Osteoblast (primary cell): ENCODE data around the gene PRKCSH. TPM values are rescaled to one million over a fixed set of nuclear protein-coding genes. Genes with fewer than 3 reads are reported as not detected.

ENCODE experiments used
- DNase-seq: peaks from one replicate; pipeline ENCODE4 v3.0.0; 2011; ENCODE audit warnings: low spot score, mixed read lengths; ENCODE audit not compliant: insufficient read length; ENCODE audit errors: missing footprints
- H2AFZ ChIP-seq: 2 replicates; pipeline ENCODE4 v1.6.0; 2011; ENCODE audit warnings: mild to moderate bottlenecking, low read length
- H3K27ac ChIP-seq: 2 replicates; pipeline ENCODE4 v1.5.1; 2011; ENCODE audit warnings: mild to moderate bottlenecking, low read depth, low read length, moderate library complexity
- H3K27me3 ChIP-seq: 2 replicates; pipeline ENCODE4 v1.6.0; 2012; ENCODE audit warnings: mild to moderate bottlenecking, control low read depth, inconsistent platforms, low read length, moderate library complexity; ENCODE audit not compliant: insufficient read depth
- H3K36me3 ChIP-seq: 2 replicates; pipeline ENCODE4 v1.5.1; 2011; ENCODE audit warnings: mild to moderate bottlenecking, low read length, control low read depth, moderate library complexity; ENCODE audit not compliant: insufficient read depth
- H3K4me1 ChIP-seq: 2 replicates; pipeline ENCODE4 v1.5.1; 2011; ENCODE audit warnings: mild to moderate bottlenecking, low read length, control low read depth, moderate library complexity; ENCODE audit not compliant: insufficient read depth
- H3K4me2 ChIP-seq: 2 replicates; pipeline ENCODE4 v1.6.0; 2011; ENCODE audit warnings: mild to moderate bottlenecking, low read length; ENCODE audit not compliant: insufficient read depth
- H3K4me3 ChIP-seq: fragments of 200-600 bp; sonication (generic); 3 replicates; pipeline ENCODE4 v1.5.1; 2012; ENCODE audit warnings: mild to moderate bottlenecking, low read length, inconsistent platforms; ENCODE audit not compliant: insufficient read depth
- H3K79me2 ChIP-seq: 2 replicates; pipeline ENCODE4 v1.6.0; 2012; ENCODE audit warnings: mild to moderate bottlenecking, low read length, control low read depth, inconsistent platforms; ENCODE audit not compliant: insufficient read depth
- H3K9me3 ChIP-seq: 2 replicates; pipeline ENCODE4 v1.5.1; 2011; ENCODE audit warnings: low read depth, low read length, control low read depth
- H4K20me1 ChIP-seq: 2 replicates; pipeline ENCODE4 v1.6.0; 2012; ENCODE audit warnings: mild to moderate bottlenecking, low read length, control low read depth; ENCODE audit not compliant: insufficient read depth
- total RNA-seq: library from RNA; depleted of rRNA; stranded (reverse); fragments of >200 nt; gene quantifications from 2 replicates; pipeline ENCODE4 v1.2.3, GENCODE V29; 2012
- TF ChIP-seq, protein P1 (sequence below): IDR thresholded peaks from 2 replicates; pipeline ENCODE4 v1.5.1; 2011; ENCODE audit warnings: mild to moderate bottlenecking, low read depth, low read length, moderate library complexity; ENCODE audit errors: extremely low read depth

The PRKCSH gene
- total RNA-seq, 1 donor = 117 TPM

DNA sequence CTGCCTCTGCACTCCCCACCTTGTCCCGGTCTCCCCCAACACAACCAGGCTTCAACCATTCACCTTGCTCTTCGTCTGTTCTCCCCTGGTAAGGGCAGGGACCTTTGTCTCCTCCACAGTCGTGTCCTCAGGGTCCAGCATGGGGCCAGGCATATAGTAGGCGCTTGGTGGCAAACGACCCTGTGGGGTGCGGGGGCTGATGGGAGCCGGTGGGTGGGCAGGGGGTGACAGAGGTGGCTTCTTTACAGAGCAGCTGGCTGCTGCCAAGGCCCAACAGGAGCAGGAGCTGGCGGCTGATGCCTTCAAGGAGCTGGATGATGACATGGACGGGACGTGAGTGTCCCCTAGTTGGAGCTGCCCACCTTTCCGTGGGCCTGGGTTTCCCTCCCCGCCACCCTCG is 9.7 kb downstream of the PRKCSH start:
- TF ChIP-seq, protein P1, sequence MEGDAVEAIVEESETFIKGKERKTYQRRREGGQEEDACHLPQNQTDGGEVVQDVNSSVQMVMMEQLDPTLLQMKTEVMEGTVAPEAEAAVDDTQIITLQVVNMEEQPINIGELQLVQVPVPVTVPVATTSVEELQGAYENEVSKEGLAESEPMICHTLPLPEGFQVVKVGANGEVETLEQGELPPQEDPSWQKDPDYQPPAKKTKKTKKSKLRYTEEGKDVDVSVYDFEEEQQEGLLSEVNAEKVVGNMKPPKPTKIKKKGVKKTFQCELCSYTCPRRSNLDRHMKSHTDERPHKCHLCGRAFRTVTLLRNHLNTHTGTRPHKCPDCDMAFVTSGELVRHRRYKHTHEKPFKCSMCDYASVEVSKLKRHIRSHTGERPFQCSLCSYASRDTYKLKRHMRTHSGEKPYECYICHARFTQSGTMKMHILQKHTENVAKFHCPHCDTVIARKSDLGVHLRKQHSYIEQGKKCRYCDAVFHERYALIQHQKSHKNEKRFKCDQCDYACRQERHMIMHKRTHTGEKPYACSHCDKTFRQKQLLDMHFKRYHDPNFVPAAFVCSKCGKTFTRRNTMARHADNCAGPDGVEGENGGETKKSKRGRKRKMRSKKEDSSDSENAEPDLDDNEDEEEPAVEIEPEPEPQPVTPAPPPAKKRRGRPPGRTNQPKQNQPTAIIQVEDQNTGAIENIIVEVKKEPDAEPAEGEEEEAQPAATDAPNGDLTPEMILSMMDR = no peak
- Histone ChIP-seq H3K27me3 (no peaks in the 10 kb centered on the region), H3K79me2 (no peaks in the 10 kb centered on the region), H3K27ac (no peak overlapping the region), H3K4me1 (no peaks in the 10 kb centered on the region), H3K9me3 (no peaks in the 10 kb centered on the region), H3K36me3 (peaks cover 37% of the 10 kb centered on the region), H2AFZ (no peak overlapping the region), H3K4me2 (no peak overlapping the region), H3K4me3 (no peak overlapping the region), H4K20me1 (no peaks in the 10 kb centered on the region)
- DNase-seq = peak; percentile 34

DNA sequence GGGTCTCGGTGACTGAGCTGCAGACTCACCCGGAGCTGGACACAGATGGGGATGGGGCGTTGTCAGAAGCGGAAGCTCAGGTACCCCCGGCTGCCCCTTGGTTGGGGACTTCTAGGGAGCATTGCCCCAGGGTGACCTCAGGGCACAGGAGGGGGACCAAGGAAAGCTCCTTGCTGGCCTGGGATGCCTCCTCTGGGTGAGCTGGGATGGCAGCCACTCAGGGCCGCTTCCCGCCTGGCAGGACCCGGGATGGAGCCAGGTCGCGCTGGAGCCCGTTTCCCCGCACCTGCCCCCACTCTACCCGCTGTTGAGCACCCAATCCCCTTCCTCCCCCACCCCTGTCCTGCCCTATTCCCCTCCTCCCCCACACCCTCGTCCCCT is 10.8 kb downstream of the PRKCSH start:
- Histone ChIP-seq H3K36me3 (peaks cover 28% of the 10 kb centered on the region), H2AFZ (no peak overlapping the region), H3K4me1 (no peaks in the 10 kb centered on the region), H3K79me2 (no peaks in the 10 kb centered on the region), H3K27me3 (no peaks in the 10 kb centered on the region), H4K20me1 (no peaks in the 10 kb centered on the region), H3K4me3 (no peak overlapping the region), H3K4me2 (no peak overlapping the region), H3K27ac (no peak overlapping the region), H3K9me3 (no peaks in the 10 kb centered on the region)
- TF ChIP-seq, protein P1 = no peak
- no peak for DNase-seq

DNA sequence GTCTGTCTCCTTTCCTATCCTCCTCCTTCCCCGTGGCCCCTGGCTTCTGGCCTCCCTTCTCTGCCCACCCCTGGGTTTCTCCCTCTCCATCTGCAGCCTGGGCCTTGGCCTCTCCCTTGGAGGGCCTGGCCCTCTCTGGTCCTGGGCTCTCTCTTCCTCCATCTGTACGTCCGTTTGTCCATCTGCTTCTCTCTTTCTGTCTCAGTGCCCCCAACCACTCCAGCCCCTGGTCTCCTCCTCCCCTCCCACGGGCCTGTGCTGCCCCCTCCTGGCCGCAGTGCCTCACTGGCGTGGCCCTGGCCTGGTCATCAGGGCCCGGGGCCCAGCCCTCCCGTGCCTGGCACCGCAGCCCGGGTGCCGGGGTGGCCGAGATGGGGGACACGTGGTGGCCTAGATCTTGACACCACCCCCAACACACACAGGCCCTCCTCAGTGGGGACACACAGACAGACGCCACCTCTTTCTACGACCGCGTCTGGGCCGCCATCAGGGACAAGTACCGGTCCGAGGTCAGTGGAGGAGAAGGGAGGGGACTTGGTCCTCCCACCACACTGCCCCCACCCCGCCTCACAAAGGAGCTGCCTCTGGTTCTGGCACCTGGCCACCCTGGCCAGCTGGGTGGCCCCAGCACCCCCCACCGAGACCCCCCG is 11.3 kb downstream of the PRKCSH start:
- Histone ChIP-seq H4K20me1 (no peaks in the 10 kb centered on the region), H3K4me3 (no peak overlapping the region), H3K4me1 (no peaks in the 10 kb centered on the region), H3K4me2 (no peak overlapping the region), H3K27me3 (no peaks in the 10 kb centered on the region), H3K9me3 (no peaks in the 10 kb centered on the region), H3K27ac (no peak overlapping the region), H2AFZ (no peak overlapping the region), H3K36me3 (peaks cover 23% of the 10 kb centered on the region), H3K79me2 (no peaks in the 10 kb centered on the region)
- TF ChIP-seq, protein P1 = peak; percentile 73
- DNase-seq = peak; percentile 98

DNA sequence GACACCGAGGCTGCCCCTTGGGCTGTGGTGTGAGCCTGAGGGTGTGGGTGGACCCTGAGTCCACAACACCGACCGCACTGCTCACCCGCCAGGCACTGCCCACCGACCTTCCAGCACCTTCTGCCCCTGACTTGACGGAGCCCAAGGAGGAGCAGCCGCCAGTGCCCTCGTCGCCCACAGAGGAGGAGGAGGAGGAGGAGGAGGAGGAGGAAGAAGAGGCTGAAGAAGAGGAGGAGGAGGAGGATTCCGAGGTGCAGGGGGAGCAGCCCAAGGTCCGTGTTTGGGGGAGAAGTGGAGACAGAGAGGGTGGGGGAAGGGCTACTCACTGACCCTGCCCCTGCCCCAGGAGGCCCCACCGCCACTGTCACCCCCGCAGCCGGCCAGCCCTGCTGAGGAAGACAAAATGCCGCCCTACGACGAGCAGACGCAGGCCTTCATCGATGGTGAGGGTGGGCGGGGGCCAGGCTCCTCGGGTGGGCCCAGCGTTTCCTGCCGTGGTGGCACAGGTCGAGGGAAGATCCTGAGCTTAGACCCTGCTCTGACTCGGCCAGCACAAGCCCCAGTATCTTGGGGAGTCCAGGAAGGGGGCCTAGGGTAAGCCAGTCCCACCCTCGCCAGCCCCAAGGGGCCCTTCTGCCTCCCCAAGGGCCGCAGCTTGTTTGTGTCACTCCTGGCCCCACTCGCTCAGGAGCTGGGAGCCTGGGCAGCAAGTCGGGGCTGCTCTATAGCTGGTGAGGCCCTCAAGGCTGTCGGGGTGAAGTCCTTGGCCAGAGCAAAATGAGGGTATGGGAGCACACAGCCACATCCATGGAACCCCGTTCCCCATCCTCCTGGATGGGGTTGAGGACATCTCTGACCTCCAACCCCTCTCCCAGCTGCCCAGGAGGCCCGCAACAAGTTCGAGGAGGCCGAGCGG is 12.2 kb downstream of the PRKCSH start:
- peaks cover 18% of the 10 kb centered on the region for H3K36me3 ChIP-seq
- H3K4me3 ChIP-seq = no peak overlapping the region
- peak; percentile 76 for DNase-seq
- no peak overlapping the region for H3K4me2 ChIP-seq
- H3K27me3 ChIP-seq = no peaks in the 10 kb centered on the region
- H3K4me1 ChIP-seq = no peaks in the 10 kb centered on the region
- H4K20me1 ChIP-seq = no peaks in the 10 kb centered on the region
- H3K27ac ChIP-seq = no peak overlapping the region
- H3K79me2 ChIP-seq = no peaks in the 10 kb centered on the region
- no peaks in the 10 kb centered on the region for H3K9me3 ChIP-seq
- TF ChIP-seq, protein P1 = no peak
- no peak overlapping the region for H2AFZ ChIP-seq
